Chondrocyte (in vitro differentiated cells): ENCODE results near the gene ATP6AP2. TPM values are rescaled to one million over a fixed set of nuclear protein-coding genes. Genes with fewer than 3 reads are reported as not detected.
A peak's percentile ranks its signal among the peaks of the same experiment; 100 is the strongest.

Experiments
- DNase-seq: peaks from one replicate; pipeline ENCODE4 v3.0.0; 2021; ENCODE audit warnings: mixed read lengths, low spot score
- H3K27ac Mint-ChIP-seq: one replicate; pipeline ENCODE4 v1.8.0; 2021; ENCODE audit warnings: mild to moderate bottlenecking, moderate library complexity, mixed read lengths; ENCODE audit not compliant: unreplicated experiment
- H3K27me3 Mint-ChIP-seq: 2 replicates; pipeline ENCODE4 v1.8.0; 2021; ENCODE audit warnings: low read depth, mixed read lengths
- H3K36me3 Mint-ChIP-seq: 2 replicates; pipeline ENCODE4 v1.8.0; 2021; ENCODE audit warnings: low read depth, mixed read lengths
- H3K4me1 Mint-ChIP-seq: 2 replicates; pipeline ENCODE4 v1.8.0; 2021; ENCODE audit warnings: low read depth, mild to moderate bottlenecking, mixed read lengths
- H3K4me3 Mint-ChIP-seq: one replicate; pipeline ENCODE4 v1.8.0; 2021; ENCODE audit warnings: mild to moderate bottlenecking, moderate library complexity, mixed read lengths; ENCODE audit not compliant: unreplicated experiment
- H3K9me3 Mint-ChIP-seq: 2 replicates; pipeline ENCODE4 v1.8.0; 2021; ENCODE audit warnings: low read depth, mixed read lengths
- total RNA-seq: library from RNA; stranded (reverse); gene quantifications from 3 replicates; pipeline ENCODE4 v1.2.1, GENCODE V29; 2021
- TF ChIP-seq, protein P1 (sequence below): fragments of 200-600 bp; sonication (generic); IDR thresholded peaks from 2 replicates; pipeline ENCODE4 v1.5.0; 2021; ENCODE audit warnings: antibody characterized with exemption, mild to moderate bottlenecking, moderate library complexity

Gene ATP6AP2
- total RNA-seq, 1 donor from 2014 or later: 163 TPM

DNA sequence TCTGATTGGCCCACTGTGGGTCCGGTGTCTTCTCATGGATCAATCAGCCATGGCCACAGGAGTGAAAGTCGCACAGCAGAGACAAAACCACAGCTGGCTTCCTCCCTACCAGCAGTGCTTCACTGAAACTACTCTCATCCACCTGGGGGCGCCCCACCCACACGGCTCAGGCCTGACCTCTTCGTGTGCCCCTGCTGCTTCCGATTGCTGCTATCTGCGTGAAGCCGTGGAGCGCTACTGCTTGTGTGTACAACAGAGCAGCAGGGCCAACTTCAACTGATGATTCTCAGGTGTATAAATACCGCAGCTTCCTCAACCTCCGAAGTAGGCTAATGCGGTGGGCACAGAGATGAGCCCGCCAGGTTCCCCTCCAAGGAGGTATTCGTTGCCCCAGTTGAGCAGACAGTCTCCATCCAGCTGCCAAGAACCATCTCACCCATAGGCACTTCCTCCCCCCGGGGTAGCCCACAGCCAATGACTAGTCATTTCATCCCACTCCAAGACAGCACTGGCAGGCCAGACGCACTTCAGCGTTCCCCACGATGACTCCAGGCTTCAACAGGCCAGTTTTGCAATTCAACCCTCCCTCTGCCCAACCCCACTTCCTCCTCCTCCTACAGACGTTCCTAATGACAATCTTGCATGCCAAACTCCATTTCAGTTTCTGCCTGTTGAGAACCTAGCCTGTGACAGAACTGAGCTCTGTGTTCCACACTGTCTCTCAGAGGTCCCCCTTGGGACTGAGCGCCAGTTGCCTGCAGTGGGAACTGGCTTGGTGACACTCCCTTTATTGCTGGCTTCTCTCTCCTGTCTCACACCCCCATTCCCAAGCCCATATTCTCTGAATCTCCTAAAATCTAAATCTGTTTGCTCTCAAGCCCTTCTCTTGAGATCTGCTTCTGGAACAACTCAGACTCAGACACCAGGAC lies 41.3 kb upstream of the ATP6AP2 start:
- Mint-ChIP-seq H3K27ac (peak overlapping the region; percentile 28), H3K27me3 (no peaks in the 10 kb centered on the region), H3K9me3 (no peaks in the 10 kb centered on the region), H3K4me3 (no peak overlapping the region), H3K4me1 (peaks cover 22% of the 10 kb centered on the region), H3K36me3 (no peaks in the 10 kb centered on the region)
- DNase-seq: no peak
- TF ChIP-seq, protein P1, sequence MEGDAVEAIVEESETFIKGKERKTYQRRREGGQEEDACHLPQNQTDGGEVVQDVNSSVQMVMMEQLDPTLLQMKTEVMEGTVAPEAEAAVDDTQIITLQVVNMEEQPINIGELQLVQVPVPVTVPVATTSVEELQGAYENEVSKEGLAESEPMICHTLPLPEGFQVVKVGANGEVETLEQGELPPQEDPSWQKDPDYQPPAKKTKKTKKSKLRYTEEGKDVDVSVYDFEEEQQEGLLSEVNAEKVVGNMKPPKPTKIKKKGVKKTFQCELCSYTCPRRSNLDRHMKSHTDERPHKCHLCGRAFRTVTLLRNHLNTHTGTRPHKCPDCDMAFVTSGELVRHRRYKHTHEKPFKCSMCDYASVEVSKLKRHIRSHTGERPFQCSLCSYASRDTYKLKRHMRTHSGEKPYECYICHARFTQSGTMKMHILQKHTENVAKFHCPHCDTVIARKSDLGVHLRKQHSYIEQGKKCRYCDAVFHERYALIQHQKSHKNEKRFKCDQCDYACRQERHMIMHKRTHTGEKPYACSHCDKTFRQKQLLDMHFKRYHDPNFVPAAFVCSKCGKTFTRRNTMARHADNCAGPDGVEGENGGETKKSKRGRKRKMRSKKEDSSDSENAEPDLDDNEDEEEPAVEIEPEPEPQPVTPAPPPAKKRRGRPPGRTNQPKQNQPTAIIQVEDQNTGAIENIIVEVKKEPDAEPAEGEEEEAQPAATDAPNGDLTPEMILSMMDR: peak; percentile 19

DNA sequence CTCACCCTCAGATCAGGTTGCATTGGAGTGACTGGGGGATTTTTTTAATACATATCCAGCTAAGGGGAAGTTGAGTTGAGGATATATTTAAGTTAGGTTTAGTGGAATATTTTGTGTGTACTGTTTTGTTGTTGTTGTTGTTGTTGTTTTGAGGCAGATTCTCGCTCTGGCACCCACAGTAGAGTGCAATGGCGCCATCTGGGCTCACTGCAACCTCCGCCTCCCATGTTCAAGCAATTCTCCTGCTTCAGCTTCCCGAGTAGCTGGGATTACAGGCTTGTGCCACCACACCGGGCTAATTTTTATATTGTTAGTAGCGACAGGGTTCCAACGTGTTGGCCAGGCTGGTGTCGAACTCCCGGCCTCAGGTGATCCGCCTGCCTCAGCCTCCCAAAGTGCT lies 38.6 kb upstream of the ATP6AP2 start:
- H3K27ac Mint-ChIP-seq: no peak overlapping the region
- H3K36me3 Mint-ChIP-seq: no peaks in the 10 kb centered on the region
- no peaks in the 10 kb centered on the region for H3K27me3 Mint-ChIP-seq
- no peak overlapping the region for H3K4me3 Mint-ChIP-seq
- H3K4me1 Mint-ChIP-seq: peaks cover 29% of the 10 kb centered on the region
- no peak for DNase-seq
- peaks cover 2% of the 10 kb centered on the region for H3K9me3 Mint-ChIP-seq
- TF ChIP-seq, protein P1: peak; percentile 11

DNA sequence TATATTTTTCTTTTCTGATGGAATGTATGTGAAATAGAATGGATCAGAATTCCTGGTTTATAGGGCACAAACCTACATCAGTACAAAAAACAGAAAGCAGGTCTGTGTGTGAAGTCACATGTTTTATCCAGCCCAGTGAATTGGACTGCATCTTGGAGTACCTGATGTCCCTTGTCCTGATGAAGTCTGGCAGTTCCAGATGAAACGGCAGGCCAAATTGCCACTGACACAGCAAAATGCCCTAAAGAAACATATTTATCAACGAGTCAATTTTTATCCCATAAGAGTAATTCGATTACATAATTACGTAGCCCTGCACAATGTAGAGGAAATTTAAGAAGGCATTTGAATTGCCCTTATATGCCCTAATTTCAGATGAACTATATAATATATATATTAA lies 37.8 kb upstream of the ATP6AP2 start:
- Mint-ChIP-seq H3K4me1 (peaks cover 36% of the 10 kb centered on the region), H3K4me3 (no peak overlapping the region)

DNA sequence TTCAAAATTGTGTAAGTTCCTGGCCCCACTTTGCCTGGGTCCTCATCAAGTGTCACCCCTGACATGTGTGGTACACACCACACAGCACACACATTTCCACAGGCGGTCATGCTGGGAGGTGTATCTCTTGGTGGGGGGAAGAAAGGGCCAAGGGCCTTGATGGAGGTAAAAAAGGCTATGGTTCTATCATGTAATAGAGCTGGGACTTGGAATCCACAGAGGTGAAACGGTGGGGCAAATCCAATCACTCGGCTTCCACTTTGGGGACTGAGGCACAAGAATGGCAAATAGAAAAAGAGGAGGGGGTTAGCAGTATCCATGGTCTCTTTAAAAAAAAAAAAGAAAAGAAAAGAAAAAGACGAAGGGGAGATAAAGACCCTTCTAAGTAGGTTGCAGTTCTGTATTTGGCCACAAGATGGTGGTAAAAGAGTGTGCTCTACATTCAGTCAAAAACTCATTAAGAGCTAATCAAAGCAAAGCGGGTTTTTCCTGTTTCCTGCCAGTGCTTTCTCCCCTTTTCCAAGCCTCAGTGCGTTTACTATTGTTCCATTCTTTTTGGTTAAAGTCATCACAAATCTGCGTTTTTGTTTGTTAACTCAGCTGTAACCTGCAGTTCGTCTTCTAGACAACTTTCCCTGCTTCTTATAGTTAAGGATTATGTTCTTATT lies 37.0 kb upstream of the ATP6AP2 start:
- Mint-ChIP-seq H3K36me3 (no peaks in the 10 kb centered on the region), H3K4me3 (no peak overlapping the region), H3K27me3 (no peaks in the 10 kb centered on the region), H3K4me1 (peaks cover 37% of the 10 kb centered on the region), H3K9me3 (peaks cover 2% of the 10 kb centered on the region), H3K27ac (no peak overlapping the region)
- TF ChIP-seq, protein P1: peak; percentile 89
- no peak for DNase-seq

More for the DNA sequence above, 37.8 kb upstream of the ATP6AP2 start:
- DNase-seq: no peak
- TF ChIP-seq, protein P1: no peak
- Mint-ChIP-seq H3K36me3 (no peaks in the 10 kb centered on the region), H3K27ac (no peak overlapping the region), H3K27me3 (no peaks in the 10 kb centered on the region), H3K9me3 (peaks cover 2% of the 10 kb centered on the region)
